HG03460 (cell line): ENCODE measurements around the gene RFX8.
"Not testable (repeated sequence)": the region's sequence is repeated elsewhere in the genome, so short reads cannot be mapped to it uniquely, and the experiment has no call there.

Experiments used
- ATAC-seq: cut with Tn5 transposase; IDR thresholded peaks from one replicate; pipeline ENCODE4 v1.9.1; 2021; ENCODE audit not compliant: unreplicated experiment

RFX8 gene

GRCh38 chr2:101354420-101355311 lies 120.2 kb downstream of the RFX8 start:
- ATAC-seq: no peak

- ATAC-seq: not testable (repeated sequence)
These were observed 122.3 kb downstream of the RFX8 start for GRCh38 chr2:101352631-101353030.

GRCh38 chr2:101351207-101351606 lies 123.7 kb downstream of the RFX8 start:
- ATAC-seq: no peak

GRCh38 chr2:101349893-101350662 lies 124.8 kb downstream of the RFX8 start:
- ATAC-seq: no peak

GRCh38 chr2:101348883-101349282 lies 126.0 kb downstream of the RFX8 start:
- no peak for ATAC-seq
